Measurements from ENCODE around the gene INPP5B.
"Not testable (repeated sequence)": the region's sequence is repeated elsewhere in the genome, so short reads cannot be mapped to it uniquely, and the experiment has no call there.

INPP5B gene

DNA sequence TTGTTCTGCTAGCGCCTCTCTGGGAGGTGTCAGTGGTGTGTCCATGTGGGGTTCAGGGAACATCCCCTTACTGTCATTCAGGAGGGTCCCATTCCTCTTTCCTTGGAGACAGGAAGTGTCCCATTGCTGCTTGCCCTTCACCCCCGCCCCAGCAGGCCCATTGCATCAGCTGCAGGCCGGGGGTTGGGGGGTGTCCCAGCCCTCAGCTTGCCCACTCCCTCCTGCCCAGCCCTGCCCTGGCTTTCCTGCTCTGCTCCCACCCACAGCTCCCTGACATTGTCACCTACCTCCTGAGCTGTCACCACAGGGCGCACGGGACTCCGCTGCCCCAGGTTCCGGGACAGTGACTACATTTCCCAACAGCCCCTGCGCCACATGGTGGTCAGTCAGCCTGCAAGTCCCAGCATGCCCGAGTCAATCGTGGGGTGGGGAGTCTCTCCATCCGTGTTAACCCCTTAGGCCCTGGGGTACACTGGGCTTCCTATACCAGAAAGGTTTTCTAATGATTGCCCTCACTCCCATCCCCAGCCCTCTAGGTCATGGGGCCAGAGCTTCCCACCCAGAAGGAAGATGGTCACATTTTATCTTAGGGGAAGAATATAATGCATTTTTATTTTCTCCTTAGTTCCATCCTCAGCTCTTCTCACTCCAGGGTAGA is at the start of gene INPP5B:
INPP5B (minus strand) TSS at position 351 of the 658 bp plus-strand sequence. CDS start 745 bp downstream, outside the sequence.
- ATAC-seq (peak; percentile 95), DNase-seq (peak; percentile 85)

DNA sequence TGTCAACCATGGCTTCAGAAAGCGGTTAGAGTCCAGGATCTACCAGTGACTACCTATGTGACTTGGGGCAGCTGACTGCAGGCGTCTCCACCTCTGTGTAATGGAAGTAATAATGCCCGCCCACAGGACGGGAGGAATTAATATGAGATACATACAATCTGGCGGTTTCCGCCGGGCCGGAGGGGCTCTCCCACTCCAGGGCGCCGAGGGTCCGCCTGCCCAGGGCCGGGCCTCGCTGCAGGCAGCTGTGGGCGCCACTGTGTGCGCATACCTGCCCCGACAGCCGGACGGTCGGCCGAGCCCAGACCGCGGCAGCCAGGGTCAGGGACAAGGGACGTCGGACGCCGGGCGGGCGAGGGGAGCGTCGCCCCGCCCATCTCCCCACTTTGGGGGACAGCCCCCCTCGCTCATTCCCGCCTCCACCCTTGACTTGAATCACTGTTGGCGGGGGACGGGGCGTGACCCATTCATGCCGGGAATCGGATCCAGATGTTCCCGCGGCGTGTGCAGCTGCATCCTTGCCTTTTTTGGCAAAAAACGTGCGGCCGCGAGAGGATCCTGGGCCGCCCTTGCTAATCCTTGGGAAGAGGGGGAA is 49.0 kb upstream of the INPP5B start:
- ATAC-seq (peak; percentile 80), DNase-seq (peak; percentile 72)

DNA sequence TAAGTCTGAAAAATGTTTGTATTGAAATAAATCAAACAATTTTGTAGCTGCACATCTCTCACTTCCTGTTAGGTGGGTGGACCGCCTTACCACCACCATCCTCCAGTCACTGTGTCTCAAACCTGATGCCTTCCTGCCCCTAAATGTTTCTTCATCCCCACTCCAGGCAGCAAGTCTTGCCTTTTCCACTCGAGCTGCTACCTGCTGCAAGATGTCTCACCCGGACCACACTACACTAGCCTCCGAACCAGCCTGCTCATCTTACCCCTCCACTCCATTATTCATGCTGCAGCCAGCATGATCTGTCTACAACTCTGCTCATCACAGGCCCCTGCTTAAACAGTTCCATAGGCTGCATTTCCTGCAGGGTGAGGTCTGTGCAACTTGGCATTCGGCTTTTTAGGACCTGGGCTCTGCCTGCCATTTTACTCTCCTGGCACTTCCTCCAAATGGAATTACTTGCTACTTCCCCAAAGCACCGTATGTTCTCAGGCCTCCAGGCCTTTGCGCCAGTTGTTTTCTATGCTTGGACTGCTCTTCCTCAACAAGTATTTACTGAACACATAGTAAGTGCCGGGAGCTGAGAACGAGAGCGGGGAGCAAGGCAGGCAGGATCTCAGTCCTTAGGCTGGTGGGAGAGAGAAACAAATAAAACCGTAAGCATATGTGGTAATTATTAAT is 48.2 kb upstream of the INPP5B start:
- ATAC-seq (no peak), DNase-seq (no peak)

DNA sequence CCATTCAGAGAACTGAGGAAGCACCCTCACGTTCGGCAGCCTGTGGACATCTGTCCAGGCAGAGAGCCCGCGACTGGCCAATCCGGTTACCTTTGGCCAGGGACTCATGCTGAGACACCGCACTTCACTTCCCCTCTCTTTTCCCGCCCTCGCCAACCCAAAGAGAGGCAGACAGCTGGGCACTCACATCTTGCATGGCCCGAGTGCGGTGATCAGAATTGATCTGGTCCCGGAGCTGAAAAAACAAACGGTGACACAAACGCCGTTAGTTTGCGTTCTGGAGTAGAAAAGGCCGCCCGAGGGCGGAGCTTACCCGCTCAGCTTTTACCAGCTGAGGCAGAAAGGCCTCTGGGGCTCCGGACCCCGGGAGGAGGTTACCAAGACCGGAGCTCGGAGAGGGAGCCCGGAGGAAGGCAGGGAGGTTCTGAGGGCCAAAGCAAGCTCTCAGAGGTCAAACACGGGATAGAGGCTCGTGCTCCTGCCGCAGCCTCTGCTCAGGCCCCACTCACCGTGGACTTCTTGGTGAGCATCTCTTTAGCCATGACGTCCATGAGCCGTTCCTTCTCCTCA is 42.6 kb upstream of the INPP5B start:
- DNase-seq = peak; percentile 45
- ATAC-seq = peak; percentile 14

DNA sequence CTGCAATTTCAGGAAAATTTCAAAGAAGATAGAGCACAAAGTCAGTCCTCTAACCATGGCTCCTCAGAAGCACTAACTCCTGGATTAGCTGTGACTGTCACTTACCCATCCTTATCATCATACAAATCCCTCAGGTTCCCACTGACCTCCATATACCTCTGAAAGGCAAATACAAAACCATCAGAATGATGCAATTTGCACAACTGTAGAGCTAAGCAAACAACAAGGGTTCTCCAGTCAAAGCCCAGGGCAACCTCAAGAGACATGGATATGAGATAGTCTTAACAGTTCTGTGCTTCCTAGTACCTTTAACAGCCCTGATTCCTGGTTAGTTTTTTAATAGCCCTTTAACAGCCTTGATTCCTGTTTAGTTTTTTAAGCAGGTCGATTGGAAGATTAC is 40.8 kb upstream of the INPP5B start:
- no peak for DNase-seq
- no peak for ATAC-seq

DNA sequence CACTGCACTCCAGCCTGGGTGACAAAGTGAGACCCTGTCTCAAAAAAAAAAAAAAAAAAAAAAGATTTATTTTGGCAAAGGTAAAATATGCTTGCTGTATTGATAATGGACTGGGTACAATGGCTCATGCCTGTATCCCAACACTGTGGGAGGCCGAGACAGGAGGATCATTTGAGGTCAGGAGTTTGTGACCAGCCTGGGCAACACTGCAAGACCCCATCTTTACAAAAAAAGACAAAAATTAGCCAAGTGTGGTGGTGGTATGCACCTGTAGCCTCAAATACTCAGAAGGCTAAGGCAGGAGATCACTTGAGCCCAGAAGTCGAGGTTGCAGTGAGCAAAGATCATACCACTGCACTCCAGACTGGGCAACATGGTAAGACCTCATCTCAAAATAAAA is 36.7 kb upstream of the INPP5B start:
- DNase-seq = no peak
- ATAC-seq = no peak

DNA sequence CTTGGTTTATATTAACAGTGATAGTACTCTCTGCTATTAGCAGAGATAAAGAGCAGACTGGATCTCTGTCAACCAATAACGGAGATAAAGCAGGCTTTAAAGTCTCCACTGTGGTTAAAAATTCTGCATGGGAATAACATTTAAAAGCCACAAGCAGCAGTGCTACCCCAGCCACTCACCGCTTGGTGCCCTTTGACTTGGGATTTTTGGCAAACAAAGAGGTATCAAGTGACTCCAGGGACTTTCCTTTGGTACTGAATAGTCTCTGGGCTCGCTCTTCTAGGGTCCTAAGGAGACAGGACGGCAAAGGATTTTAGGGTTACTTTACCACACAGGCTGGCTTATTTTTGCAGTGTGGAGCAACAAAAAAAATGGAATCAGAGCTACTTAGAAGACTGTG is 31.7 kb upstream of the INPP5B start:
- DNase-seq = no peak
- ATAC-seq = peak; percentile 23

DNA sequence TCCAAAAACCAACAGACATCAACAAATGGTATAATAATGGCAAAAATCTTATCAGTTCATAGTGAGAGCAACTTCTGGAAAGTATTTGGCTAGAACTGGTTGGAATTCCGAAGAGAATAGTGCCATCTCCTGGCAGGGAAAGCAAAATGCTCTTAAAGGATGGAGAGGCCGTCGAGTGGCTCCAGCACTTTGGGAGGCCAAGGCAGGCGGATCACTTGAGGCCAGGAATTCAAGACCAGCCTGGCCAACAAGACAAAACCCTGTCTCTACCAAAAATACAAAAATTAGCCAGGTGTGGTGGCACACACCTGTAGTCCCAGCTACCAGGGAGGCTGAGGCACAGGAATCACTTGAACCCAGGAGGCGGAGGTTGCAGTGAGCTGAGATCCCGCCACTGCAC is 28.2 kb upstream of the INPP5B start:
- not testable (repeated sequence) for ATAC-seq, DNase-seq

DNA sequence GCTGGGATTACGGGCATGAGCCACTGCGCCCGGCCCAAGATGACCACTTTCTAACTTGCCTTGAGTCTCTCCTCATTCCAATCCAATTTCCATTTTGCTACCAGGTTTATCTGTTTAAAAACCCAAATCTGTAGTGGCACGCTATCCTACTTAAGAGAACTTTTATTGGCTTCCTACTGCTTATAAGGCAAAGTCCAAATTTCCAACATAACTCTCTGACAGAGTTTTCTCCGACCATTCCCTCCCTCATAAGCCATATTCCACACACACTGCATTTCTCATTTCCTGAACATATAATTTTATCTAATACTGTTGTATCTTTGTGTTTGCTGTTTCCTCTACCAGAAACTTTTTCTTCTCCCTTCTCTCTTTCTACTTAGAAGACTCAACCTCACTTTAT is 27.7 kb upstream of the INPP5B start:
- ATAC-seq = no peak
- no peak for DNase-seq

DNA sequence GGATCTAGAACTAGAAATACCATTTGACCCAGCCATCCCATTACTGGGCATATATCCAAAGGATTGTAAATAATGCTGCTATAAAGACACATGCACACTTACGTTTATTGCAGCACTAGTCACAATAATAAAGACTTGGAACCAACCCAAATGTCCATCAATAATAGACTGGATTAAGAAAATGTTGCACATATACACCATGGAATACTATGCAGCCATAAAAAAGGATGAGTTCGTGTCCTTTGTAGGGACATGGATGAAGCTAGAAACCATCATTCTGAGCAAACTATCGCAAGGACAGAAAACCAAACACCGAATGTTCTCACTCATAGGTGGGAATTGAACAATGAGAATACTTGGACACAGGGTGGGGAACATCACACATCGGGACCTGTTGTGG is 26.8 kb upstream of the INPP5B start:
- not testable (repeated sequence) for ATAC-seq, DNase-seq

DNA sequence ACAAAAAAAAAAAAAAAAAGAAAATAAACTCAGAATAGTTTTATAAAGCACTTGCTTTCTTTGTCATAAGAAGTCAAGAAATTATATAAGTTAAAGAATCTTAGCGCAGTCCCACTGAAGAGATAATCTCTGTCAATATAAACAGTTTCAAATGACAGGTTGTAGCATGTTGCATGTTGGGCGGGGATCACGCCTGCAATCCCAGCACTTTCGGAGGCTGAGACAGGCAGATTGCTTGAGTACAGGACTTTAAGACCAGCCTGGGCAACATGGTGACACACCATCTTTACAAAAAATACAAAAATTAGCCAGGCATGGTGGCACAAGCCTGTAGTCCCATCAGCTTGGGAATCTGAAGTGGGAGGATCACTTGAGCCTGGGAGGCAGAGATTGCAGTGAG is 18.4 kb upstream of the INPP5B start:
- no peak for DNase-seq
- no peak for ATAC-seq

DNA sequence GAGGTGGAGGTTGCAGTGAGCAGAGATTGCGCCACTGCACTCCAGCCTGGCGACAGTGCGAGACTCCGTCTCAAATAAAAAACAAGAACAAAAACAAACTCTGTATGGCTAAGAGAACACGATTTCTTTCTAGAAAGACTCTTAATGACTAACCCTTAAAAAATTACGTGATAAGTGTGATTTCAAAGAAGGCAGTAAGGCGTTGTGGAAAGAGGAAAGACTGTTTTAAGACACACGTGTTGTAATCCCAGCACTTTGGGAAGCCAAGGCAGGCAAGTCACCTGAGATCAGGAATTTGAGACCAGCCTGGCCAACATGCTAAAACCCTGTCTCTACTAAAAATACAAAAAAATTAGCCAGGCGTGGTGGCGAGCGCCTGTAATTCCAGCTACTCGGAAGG is 17.3 kb upstream of the INPP5B start:
- DNase-seq, ATAC-seq: not testable (repeated sequence)

DNA sequence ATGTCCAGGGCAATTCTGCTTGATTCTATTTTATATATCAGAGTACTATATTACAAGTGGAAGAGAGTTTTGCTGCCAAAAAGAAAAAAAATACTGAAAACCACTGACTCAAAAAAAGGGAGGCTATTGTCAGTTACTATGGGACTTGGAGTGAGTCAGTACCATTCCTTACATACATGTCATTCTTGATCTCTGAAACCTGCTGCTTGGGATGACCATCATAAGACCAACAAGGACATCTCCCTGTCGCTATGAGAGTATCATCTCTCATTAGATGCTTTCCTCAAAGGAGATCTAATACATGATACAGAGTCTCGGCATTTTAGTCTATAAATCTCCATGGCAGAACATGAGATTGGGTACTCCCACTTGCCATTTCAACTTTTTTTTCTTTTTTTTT is 11.8 kb upstream of the INPP5B start:
- DNase-seq (no peak), ATAC-seq (no peak)

DNA sequence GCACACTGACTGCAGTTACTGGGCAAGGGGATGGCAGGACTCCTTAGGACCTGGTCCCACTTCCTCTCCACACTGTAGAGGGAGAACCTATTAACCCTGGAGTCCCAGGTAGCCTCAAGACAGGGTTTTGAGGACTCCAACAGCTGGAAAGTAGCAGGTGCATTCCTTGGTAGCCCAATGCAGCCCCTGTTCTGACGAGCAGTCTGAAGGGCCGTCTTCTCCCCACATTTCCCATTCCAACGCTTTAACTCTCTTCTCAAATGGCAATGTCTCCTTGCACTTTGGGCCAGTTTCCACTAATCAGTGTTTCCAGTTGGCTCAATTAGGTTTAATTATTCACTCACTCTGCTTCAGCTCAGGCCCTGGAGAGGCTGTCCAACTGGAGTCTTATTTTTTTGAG is 8.8 kb upstream of the INPP5B start:
- DNase-seq (no peak), ATAC-seq (no peak)

DNA sequence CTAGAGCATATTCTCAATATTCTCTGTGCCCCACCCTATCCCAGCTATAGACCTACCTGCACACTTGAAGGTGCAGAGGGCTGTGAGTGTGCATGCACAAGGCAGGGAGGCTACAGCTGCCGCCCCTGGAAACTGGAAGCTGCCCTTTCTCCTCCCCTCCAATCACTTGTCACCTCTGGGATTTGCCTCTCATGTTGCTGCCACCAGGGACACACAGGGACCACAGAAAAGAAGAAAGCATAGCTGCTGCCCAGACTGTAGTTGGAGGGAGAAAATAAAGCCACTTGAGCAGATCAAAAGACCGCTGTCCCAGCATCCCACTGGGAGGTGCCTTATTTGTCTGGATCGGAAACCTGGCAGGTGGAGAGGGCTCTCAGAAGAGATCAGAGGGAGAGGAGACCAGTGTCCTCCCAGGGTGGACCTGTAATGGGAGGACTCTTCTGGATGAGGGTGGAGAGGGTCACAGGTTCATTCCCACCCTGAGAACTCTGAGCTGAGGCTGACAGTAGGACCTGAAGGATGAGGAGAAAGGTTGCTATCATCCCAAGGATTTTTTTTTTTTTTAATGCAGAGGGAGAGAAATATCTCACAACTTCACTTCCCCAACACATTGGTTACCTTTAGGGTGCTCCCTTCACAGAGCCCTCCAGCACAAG is 7.6 kb upstream of the INPP5B start:
- ATAC-seq (no peak), DNase-seq (no peak)

DNA sequence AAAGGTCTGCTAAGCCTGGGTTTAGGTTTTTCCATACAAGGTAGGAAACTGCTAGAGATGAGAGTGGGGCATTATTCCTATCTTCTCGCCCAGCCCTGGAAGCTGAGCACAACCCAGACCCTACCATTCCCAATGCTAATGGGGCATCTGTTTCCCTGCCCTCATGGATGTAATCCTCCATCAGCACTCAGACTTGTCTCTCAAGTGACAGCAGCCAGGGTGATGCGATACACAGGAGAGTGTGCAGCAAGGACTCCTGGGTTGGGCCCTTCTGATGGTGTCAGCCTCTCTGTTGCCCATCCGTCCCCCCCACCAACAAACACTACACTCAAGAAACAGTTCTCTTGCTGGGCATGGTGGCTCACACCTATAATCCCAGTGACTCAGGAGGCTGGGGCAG is 5.9 kb upstream of the INPP5B start:
- no peak for ATAC-seq
- DNase-seq = no peak

DNA sequence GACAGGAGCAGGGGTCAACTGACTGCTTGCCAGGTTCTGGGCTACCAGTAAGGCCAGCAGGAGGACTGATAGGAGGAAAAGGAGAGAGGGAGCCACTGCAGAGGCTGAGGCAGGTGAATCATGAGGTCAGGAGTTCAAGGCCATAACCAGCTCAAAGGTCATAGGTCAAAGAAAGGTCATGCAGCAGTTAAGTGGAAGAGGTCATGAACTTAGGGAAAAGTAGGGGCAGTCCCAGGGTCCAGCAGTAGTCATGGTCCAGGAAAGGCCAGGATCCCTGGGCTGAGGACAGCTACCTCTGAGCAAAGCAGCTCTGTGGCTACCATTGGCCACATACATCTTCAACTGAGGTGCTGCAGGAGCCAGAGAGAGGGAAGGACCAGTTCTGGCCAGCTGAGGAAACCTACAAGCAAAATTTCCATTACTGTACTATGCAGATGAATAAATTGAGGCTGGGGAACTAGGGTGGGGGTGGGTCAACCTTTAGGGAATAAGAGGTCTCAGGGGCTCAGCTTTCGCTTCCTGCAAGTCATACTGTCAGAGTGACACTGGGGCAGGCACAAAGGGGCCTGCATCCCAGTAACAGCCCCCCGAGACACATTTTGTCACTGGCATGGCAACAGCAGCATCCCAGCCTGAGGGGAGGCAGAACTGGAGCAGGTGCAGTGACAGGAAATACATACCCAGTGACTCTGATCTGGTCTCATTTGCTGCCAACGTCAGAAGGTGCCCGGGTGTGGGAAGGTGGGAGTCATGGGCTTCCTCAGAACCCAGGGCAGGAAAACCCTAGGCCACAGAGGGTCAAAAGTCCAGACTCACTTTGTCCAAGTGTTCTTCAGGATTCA is 5.2 kb upstream of the INPP5B start:
- no peak for ATAC-seq

DNA sequence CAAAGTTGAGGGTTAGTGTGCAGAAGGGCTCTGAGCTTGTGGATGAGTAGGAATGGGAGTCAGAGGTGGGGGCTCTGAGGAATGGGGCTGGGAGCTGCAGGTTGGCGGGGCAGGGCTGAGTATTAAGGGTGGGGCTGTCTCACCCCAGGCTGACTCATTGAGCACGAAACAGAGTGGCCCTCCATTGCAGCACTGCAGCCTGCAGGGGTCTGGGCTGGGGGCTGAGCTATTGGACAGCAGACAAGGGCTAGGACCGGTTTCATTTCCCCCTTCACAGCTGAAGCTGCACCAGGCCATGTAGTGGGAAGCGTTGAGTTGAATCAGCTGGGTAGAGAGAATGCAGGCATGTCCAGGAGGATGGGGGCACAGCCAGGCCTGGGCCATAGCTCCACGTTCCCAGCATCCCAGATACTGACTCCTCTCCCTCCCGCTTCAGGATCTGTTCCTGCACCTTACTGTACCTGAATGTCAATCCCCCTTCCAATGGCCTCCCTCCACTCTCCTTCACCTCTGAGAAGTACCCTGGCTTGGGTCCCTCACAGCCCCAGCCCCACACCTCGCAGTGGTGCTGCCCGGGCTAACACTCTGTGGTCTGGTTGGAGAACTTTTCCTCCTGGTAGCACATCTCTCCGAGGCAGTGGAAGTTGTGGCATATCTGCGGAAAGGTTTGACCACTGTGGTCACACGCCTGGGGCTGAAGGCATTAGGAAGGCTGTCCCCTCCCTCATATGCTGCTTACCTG is 4.4 kb upstream of the INPP5B start:
- DNase-seq (no peak), ATAC-seq (no peak)

More for the DNA sequence above, 5.2 kb upstream of the INPP5B start:
- no peak for DNase-seq

DNA sequence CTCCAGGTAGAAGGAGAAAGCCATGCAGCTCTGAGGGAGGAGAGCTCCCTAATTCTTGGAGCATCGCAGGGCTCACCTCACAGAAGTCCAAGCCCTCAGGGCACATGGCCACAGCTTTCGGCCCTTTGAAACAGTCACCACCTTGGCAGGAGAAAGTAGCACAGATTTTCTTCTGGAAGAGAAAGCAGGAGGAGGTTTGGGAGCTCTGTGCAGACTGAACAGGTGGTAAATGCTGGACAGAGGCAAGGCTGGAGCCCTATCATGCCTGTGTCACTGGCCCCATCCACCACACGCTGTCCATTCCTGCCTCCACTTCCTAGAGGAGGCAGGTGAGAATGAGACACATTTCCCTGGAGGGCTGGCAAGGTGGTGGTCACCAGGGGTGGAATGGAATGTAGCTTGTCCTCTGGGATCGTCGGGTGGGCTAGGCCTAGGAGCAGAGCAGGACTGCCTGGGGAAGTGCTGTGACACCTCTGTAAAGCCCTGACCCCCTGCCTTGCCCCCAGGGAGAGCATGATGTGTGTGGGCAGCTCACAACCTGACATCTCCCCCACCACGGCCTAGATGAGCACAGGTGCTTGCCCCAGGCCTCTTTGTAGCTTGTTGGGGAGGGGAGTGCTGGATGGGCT is 2.8 kb upstream of the INPP5B start:
- DNase-seq (no peak), ATAC-seq (no peak)

DNA sequence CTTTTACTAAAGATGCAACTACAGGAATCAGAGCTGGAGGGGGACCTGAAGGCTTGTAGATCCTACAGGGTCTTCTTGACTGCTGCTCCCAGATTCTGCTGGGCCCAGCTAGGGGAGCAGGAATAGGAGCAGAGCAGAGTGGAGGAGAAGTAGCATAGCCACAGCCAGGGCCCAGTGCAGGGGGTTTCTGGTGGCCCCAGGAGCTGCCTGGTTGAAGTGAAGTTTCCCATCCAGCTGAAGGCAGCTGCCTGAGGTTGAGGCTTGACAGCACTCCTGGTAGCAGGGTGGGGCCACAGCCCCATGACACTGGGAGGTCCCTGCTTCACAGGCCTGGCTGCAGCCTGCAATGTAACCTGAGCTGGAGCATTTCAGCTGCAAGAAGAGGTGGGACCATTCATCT is 2.0 kb upstream of the INPP5B start:
- DNase-seq (no peak), ATAC-seq (no peak)

DNA sequence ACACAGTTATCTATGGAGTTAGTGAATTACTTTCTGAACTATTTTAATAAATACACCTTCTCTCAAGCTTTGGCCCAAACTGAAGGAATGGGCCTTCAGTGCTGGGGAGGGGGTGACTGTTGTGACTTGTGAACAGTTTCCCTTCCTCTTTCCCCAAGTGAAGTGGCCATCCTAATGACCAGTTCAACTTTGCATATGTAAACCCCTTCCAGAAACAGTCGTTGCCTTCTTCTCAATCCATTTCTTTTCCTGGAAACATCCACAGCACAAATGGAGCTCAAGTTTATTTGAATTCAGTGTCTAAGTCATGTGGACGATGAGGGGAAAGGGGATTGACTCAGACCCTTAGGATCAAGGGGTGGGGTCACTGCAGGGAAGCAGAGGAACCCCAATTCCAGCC is 1.3 kb upstream of the INPP5B start:
- ATAC-seq (no peak), DNase-seq (no peak)
